Neural progenitor cell (in vitro differentiated cells): ENCODE measurements around the gene XRCC3. TPM values are rescaled to one million over a fixed set of nuclear protein-coding genes. Genes with fewer than 3 reads are reported as not detected.

Experiments used
- DNase-seq: peaks from one replicate; pipeline ENCODE4 v3.0.0-alpha.2; 2016; ENCODE audit warnings: low spot score
- H2AFZ ChIP-seq: fragments of 200-600 bp; sonication (generic); replicated peaks from 2 replicates; pipeline ENCODE4 v1.6.1; 2016; ENCODE audit warnings: antibody characterized with exemption
- H3F3A ChIP-seq: fragments of 200-600 bp; sonication (generic); 2 replicates; pipeline ENCODE4 v1.6.1; 2016; ENCODE audit warnings: antibody characterized with exemption, low read depth
- H3K27ac ChIP-seq: fragments of 200-600 bp; sonication (generic); 2 replicates; pipeline ENCODE4 v1.5.1; 2016; ENCODE audit warnings: mild to moderate bottlenecking
- H3K27me3 ChIP-seq: fragments of 200-600 bp; sonication (generic); 2 replicates; pipeline ENCODE4 v1.6.1; 2016; ENCODE audit warnings: mild to moderate bottlenecking, moderate library complexity
- H3K36me3 ChIP-seq: fragments of 200-600 bp; sonication (generic); 2 replicates; pipeline ENCODE4 v1.5.1; 2016
- H3K4me1 ChIP-seq: fragments of 200-600 bp; sonication (generic); 2 replicates; pipeline ENCODE4 v1.6.1; 2016; ENCODE audit warnings: mixed run types
- H3K4me2 ChIP-seq: fragments of 200-600 bp; sonication (generic); 2 replicates; pipeline ENCODE4 v1.6.1; 2016
- H3K4me3 ChIP-seq: fragments of 200-600 bp; sonication (generic); 2 replicates; pipeline ENCODE4 v1.5.1; 2016
- H3K79me2 ChIP-seq: fragments of 200-600 bp; sonication (generic); 2 replicates; pipeline ENCODE4 v1.6.1; 2016; ENCODE audit warnings: low read depth
- H3K9ac ChIP-seq: fragments of 200-600 bp; sonication (generic); 2 replicates; pipeline ENCODE4 v1.6.1; 2016
- H3K9me3 ChIP-seq: fragments of 200-600 bp; sonication (generic); 2 replicates; pipeline ENCODE4 v1.5.1; 2016; ENCODE audit warnings: low read depth
- H4K20me1 ChIP-seq: fragments of 200-600 bp; sonication (generic); 2 replicates; pipeline ENCODE4 v1.6.1; 2016; ENCODE audit warnings: low read depth
- H3K27ac Mint-ChIP-seq: 3 replicates; pipeline ENCODE4 v1.8.0; 2021; ENCODE audit warnings: mixed read lengths
- H3K27me3 Mint-ChIP-seq: 2 replicates; pipeline ENCODE4 v1.8.0; 2022; ENCODE audit warnings: low read depth, mild to moderate bottlenecking, inconsistent platforms, moderate library complexity, mixed read lengths; ENCODE audit not compliant: insufficient read depth
- H3K36me3 Mint-ChIP-seq: 3 replicates; pipeline ENCODE4 v1.8.0; 2021; ENCODE audit warnings: mixed read lengths
- H3K4me1 Mint-ChIP-seq: 3 replicates; pipeline ENCODE4 v1.8.0; 2021; ENCODE audit warnings: mixed read lengths
- H3K4me3 Mint-ChIP-seq: 3 replicates; pipeline ENCODE4 v1.8.0; 2021; ENCODE audit warnings: mild to moderate bottlenecking, moderate library complexity, mixed read lengths
- H3K9me3 Mint-ChIP-seq: 3 replicates; pipeline ENCODE4 v1.8.0; 2020; ENCODE audit warnings: mixed read lengths
- CTCF ChIP-seq: fragments of 200-600 bp; sonication (generic); IDR thresholded peaks from 2 replicates; pipeline ENCODE4 v1.5.1; 2017; ENCODE audit warnings: antibody characterized with exemption, mild to moderate bottlenecking
- EZH2 ChIP-seq: fragments of 200-600 bp; sonication (generic); IDR thresholded peaks from 2 replicates; pipeline ENCODE4 v1.6.1; 2017; ENCODE audit warnings: antibody characterized with exemption, mild to moderate bottlenecking, moderate library complexity
- EZH2phosphoT487 ChIP-seq: fragments of 200-600 bp; sonication (generic); IDR thresholded peaks from 2 replicates; pipeline ENCODE4 v1.6.1; 2017; ENCODE audit warnings: antibody characterized with exemption
- total RNA-seq: library from RNA; depleted of rRNA; stranded (reverse); fragments of >200 nt; gene quantifications from 2 replicates; pipeline ENCODE4 v1.2.3, GENCODE V29; 2015; ENCODE audit warnings: low replicate concordance

The XRCC3 gene
- total RNA-seq, 1 donor from 2014 or later = 59.7 TPM

GRCh38 chr14:103671911-103672310 lies 43.3 kb downstream of the XRCC3 start:
- H3K4me3 Mint-ChIP-seq = no peak overlapping the region
- no peaks in the 10 kb centered on the region for H3K79me2 ChIP-seq

GRCh38 chr14:103669370-103669769 lies 45.9 kb downstream of the XRCC3 start:
- Mint-ChIP-seq H3K36me3 (peaks cover 24% of the 10 kb centered on the region), H3K4me1 (no peaks in the 10 kb centered on the region), H3K27ac (no peak overlapping the region), H3K27me3 (no peaks in the 10 kb centered on the region), H3K4me3 (no peak overlapping the region), H3K9me3 (no peaks in the 10 kb centered on the region)
- H3K4me2 ChIP-seq = no peak overlapping the region
- TF ChIP-seq EZH2phosphoT487 = no peak
- no peak for TF ChIP-seq CTCF
- TF ChIP-seq EZH2 = no peak
- H4K20me1 ChIP-seq = peaks cover 3% of the 10 kb centered on the region
- no peak overlapping the region for H3K9ac ChIP-seq
- H3K9me3 ChIP-seq = no peaks in the 10 kb centered on the region
- no peak overlapping the region for H2AFZ ChIP-seq
- no peaks in the 10 kb centered on the region for H3F3A ChIP-seq
- H3K79me2 ChIP-seq = peaks cover 7% of the 10 kb centered on the region
- no peaks in the 10 kb centered on the region for H3K4me1 ChIP-seq
- peaks cover 18% of the 10 kb centered on the region for H3K36me3 ChIP-seq
- no peak overlapping the region for H3K27ac ChIP-seq
- H3K27me3 ChIP-seq = no peaks in the 10 kb centered on the region
- DNase-seq = no peak
- no peak overlapping the region for H3K4me3 ChIP-seq

More at GRCh38 chr14:103671911-103672310, 43.3 kb downstream of the XRCC3 start:
- no peak overlapping the region for H3K27ac ChIP-seq
- no peaks in the 10 kb centered on the region for H3K27me3 ChIP-seq
- DNase-seq = no peak
- Mint-ChIP-seq H3K36me3 (peaks cover 31% of the 10 kb centered on the region), H3K27me3 (peaks cover under 1% of the 10 kb centered on the region), H3K9me3 (no peaks in the 10 kb centered on the region), H3K27ac (no peak overlapping the region), H3K4me1 (no peaks in the 10 kb centered on the region)
- H3K9ac ChIP-seq = no peak overlapping the region
- TF ChIP-seq CTCF = no peak
- TF ChIP-seq EZH2 = no peak
- no peak for TF ChIP-seq EZH2phosphoT487
- H4K20me1 ChIP-seq = no peaks in the 10 kb centered on the region
- H3K4me1 ChIP-seq = no peaks in the 10 kb centered on the region
- H3K36me3 ChIP-seq = peaks cover 29% of the 10 kb centered on the region
- H3F3A ChIP-seq = no peaks in the 10 kb centered on the region
- H3K4me3 ChIP-seq = no peak overlapping the region
- no peak overlapping the region for H2AFZ ChIP-seq
- no peaks in the 10 kb centered on the region for H3K9me3 ChIP-seq
- no peak overlapping the region for H3K4me2 ChIP-seq

- no peak for DNase-seq
- TF ChIP-seq EZH2phosphoT487 (no peak), EZH2 (no peak), CTCF (no peak)
- Histone ChIP-seq H3K27me3 (no peaks in the 10 kb centered on the region), H3K79me2 (peaks cover 10% of the 10 kb centered on the region), H3F3A (no peaks in the 10 kb centered on the region), H2AFZ (no peak overlapping the region), H3K9ac (no peak overlapping the region), H3K36me3 (peaks cover 18% of the 10 kb centered on the region), H3K4me1 (no peaks in the 10 kb centered on the region), H3K4me3 (no peak overlapping the region), H3K9me3 (no peaks in the 10 kb centered on the region), H4K20me1 (peaks cover 3% of the 10 kb centered on the region), H3K27ac (no peak overlapping the region), H3K4me2 (no peak overlapping the region)
- no peak overlapping the region for H3K27ac Mint-ChIP-seq
- no peak overlapping the region for H3K4me3 Mint-ChIP-seq
- no peaks in the 10 kb centered on the region for H3K4me1 Mint-ChIP-seq
- H3K36me3 Mint-ChIP-seq = peaks cover 25% of the 10 kb centered on the region
- H3K9me3 Mint-ChIP-seq = no peaks in the 10 kb centered on the region
- no peaks in the 10 kb centered on the region for H3K27me3 Mint-ChIP-seq
Observed at GRCh38 chr14:103668117-103668516, 47.1 kb downstream of the XRCC3 start.

GRCh38 chr14:103667671-103668070 lies 47.6 kb downstream of the XRCC3 start:
- Mint-ChIP-seq H3K4me1 (no peaks in the 10 kb centered on the region), H3K27me3 (no peaks in the 10 kb centered on the region), H3K27ac (no peak overlapping the region), H3K9me3 (no peaks in the 10 kb centered on the region), H3K4me3 (no peak overlapping the region), H3K36me3 (peaks cover 21% of the 10 kb centered on the region)
- Histone ChIP-seq H3K4me2 (no peak overlapping the region), H3K9me3 (no peaks in the 10 kb centered on the region), H3K36me3 (peaks cover 18% of the 10 kb centered on the region), H3F3A (no peaks in the 10 kb centered on the region), H2AFZ (no peak overlapping the region), H3K27ac (no peak overlapping the region), H3K4me1 (no peaks in the 10 kb centered on the region), H3K27me3 (no peaks in the 10 kb centered on the region), H4K20me1 (peaks cover 3% of the 10 kb centered on the region), H3K4me3 (no peak overlapping the region), H3K79me2 (peaks cover 10% of the 10 kb centered on the region), H3K9ac (no peak overlapping the region)
- no peak for DNase-seq
- no peak for TF ChIP-seq CTCF
- TF ChIP-seq EZH2phosphoT487 = no peak
- no peak for TF ChIP-seq EZH2
